ENCODE data around the gene IL33.

IL33 gene

GRCh38 chr9:6219040-6219439 is 3.4 kb downstream of the IL33 start:
- H3K36me3 ChIP-seq (ENCODE audit: control insufficient read depth in 1 of 2, insufficient read depth in 2 of 2, low read depth in 1 of 2, low read length in 2 of 2), result no peaks in the 10 kb centered on the region
- H3K4me1 ChIP-seq (ENCODE audit: control insufficient read depth, insufficient read depth, low read depth, low read length), result no peaks in the 10 kb centered on the region
- 97% methylated on average over 3 of the region's 4 CpGs for WGBS
- no peak for DNase-seq
- H3K4ac ChIP-seq (ENCODE audit: low read depth in 1 of 2, low read length in 2 of 2), result no peak overlapping the region
- no peak overlapping the region for H3K14ac ChIP-seq (ENCODE audit: low read length in 2 of 2)
- no peak overlapping the region for H3K4me2 ChIP-seq (ENCODE audit: low read length, poor library complexity, severe bottlenecking)
- H2BK5ac ChIP-seq (ENCODE audit: low read depth, low read length, poor library complexity, severe bottlenecking), result no peak overlapping the region
- no peak overlapping the region for H3K4me3 ChIP-seq (ENCODE audit: insufficient read depth in 1 of 2, low read depth in 1 of 2, low read length in 2 of 2)
- no peak overlapping the region for H2BK15ac ChIP-seq (ENCODE audit: low read depth, poor library complexity, severe bottlenecking)
- no peak overlapping the region for H4K8ac ChIP-seq (ENCODE audit: low read length)
- H3K9me3 ChIP-seq (ENCODE audit: control insufficient read depth, low read length), result no peaks in the 10 kb centered on the region
- H3K27ac ChIP-seq (ENCODE audit: low read length, poor library complexity, severe bottlenecking), result no peak overlapping the region
- no peak overlapping the region for H3K18ac ChIP-seq (ENCODE audit: low read depth in 1 of 2, low read length in 2 of 2)
- H2AK5ac ChIP-seq (ENCODE audit: low read length, severe bottlenecking), result no peak overlapping the region
- no peak overlapping the region for H4K91ac ChIP-seq (ENCODE audit: low read length)
- H2BK120ac ChIP-seq (ENCODE audit: low read depth, low read length), result no peak overlapping the region
- no peak overlapping the region for H2AFZ ChIP-seq (ENCODE audit: low read depth, low read length)
- H3K27me3 ChIP-seq (ENCODE audit: control insufficient read depth in 1 of 2, insufficient read depth in 1 of 2, low read length in 2 of 2), result peaks cover 0 to 3% of the 10 kb centered on the region in 2 experiments
- H2BK12ac ChIP-seq (ENCODE audit: low read length in 2 of 2), result no peak overlapping the region
- no peaks in the 10 kb centered on the region for H3K79me1 ChIP-seq (replicated peaks; ENCODE audit: low read length, poor library complexity, severe bottlenecking)
- H3K9ac ChIP-seq (ENCODE audit: low read length), result no peak overlapping the region
- H3K23ac ChIP-seq (ENCODE audit: low read length in 2 of 2), result no peak overlapping the region

DNA sequence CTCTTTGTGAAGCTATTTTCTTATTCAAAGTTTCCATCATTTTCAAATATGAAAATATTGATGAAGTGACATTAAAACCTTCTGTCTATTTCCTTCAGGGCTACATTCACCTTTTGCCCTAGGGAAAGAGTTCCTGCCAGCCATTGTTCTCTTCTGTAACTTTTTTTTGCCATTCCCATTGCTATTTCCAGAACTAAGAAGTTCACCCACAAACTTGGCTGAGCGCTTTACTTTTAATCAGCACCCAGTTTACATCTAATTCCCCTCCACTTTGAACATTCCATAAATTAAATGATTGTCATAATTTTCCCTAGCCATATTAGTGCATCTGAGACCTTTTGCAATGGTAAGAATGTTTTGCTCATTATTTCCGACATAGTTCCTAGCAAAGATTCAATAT is 4.4 kb downstream of the IL33 start:
- H3K14ac ChIP-seq (ENCODE audit: low read length in 2 of 2), result no peak overlapping the region
- H2BK5ac ChIP-seq (ENCODE audit: low read depth, low read length, poor library complexity, severe bottlenecking), result no peak overlapping the region
- peaks cover 0 to 3% of the 10 kb centered on the region in 2 experiments for H3K27me3 ChIP-seq (ENCODE audit: control insufficient read depth in 1 of 2, insufficient read depth in 1 of 2, low read length in 2 of 2)
- no peak for DNase-seq
- 100% methylated on average over 1 of the region's 2 CpGs for WGBS
- no peak overlapping the region for H2BK120ac ChIP-seq (ENCODE audit: low read depth, low read length)
- H2AK5ac ChIP-seq (ENCODE audit: low read length, severe bottlenecking), result no peak overlapping the region
- H2BK15ac ChIP-seq (ENCODE audit: low read depth, poor library complexity, severe bottlenecking), result no peak overlapping the region
- H4K8ac ChIP-seq (ENCODE audit: low read length), result no peak overlapping the region
- H3K36me3 ChIP-seq (ENCODE audit: control insufficient read depth in 1 of 2, insufficient read depth in 2 of 2, low read depth in 1 of 2, low read length in 2 of 2), result no peaks in the 10 kb centered on the region
- no peaks in the 10 kb centered on the region for H3K9me3 ChIP-seq (ENCODE audit: control insufficient read depth, low read length)
- no peaks in the 10 kb centered on the region for H3K79me1 ChIP-seq (replicated peaks; ENCODE audit: low read length, poor library complexity, severe bottlenecking)
- H3K4ac ChIP-seq (ENCODE audit: low read depth in 1 of 2, low read length in 2 of 2), result no peak overlapping the region
- no peak overlapping the region for H2AFZ ChIP-seq (ENCODE audit: low read depth, low read length)
- no peak overlapping the region for H4K91ac ChIP-seq (ENCODE audit: low read length)
- H3K9ac ChIP-seq (ENCODE audit: low read length), result peak overlapping the region; percentile 0
- no peak overlapping the region for H3K4me2 ChIP-seq (ENCODE audit: low read length, poor library complexity, severe bottlenecking)
- H2BK12ac ChIP-seq (ENCODE audit: low read length in 2 of 2), result no peak overlapping the region
- H3K4me3 ChIP-seq (ENCODE audit: insufficient read depth in 1 of 2, low read depth in 1 of 2, low read length in 2 of 2), result no peak overlapping the region
- H3K18ac ChIP-seq (ENCODE audit: low read depth in 1 of 2, low read length in 2 of 2), result no peak overlapping the region
- H3K23ac ChIP-seq (ENCODE audit: low read length in 2 of 2), result no peak overlapping the region
- H3K27ac ChIP-seq (ENCODE audit: low read length, poor library complexity, severe bottlenecking), result no peak overlapping the region
- H3K4me1 ChIP-seq (ENCODE audit: control insufficient read depth, insufficient read depth, low read depth, low read length), result no peaks in the 10 kb centered on the region

- Histone ChIP-seq H3K4me3 (ENCODE audit: insufficient read depth in 1 of 2, low read depth in 1 of 2, low read length in 2 of 2) (no peak overlapping the region), H3K14ac (ENCODE audit: low read length in 2 of 2) (no peak overlapping the region), H3K4ac (ENCODE audit: low read depth in 1 of 2, low read length in 2 of 2) (no peak overlapping the region), H3K36me3 (ENCODE audit: control insufficient read depth in 1 of 2, insufficient read depth in 2 of 2, low read depth in 1 of 2, low read length in 2 of 2) (no peaks in the 10 kb centered on the region), H3K27ac (ENCODE audit: low read length, poor library complexity, severe bottlenecking) (no peak overlapping the region), H2BK5ac (ENCODE audit: low read depth, low read length, poor library complexity, severe bottlenecking) (no peak overlapping the region), H2AFZ (ENCODE audit: low read depth, low read length) (no peak overlapping the region), H2BK15ac (ENCODE audit: low read depth, poor library complexity, severe bottlenecking) (no peak overlapping the region), H3K4me1 (ENCODE audit: control insufficient read depth, insufficient read depth, low read depth, low read length) (no peaks in the 10 kb centered on the region), H4K91ac (ENCODE audit: low read length) (no peak overlapping the region), H3K79me1 (replicated peaks; ENCODE audit: low read length, poor library complexity, severe bottlenecking) (no peaks in the 10 kb centered on the region), H2AK5ac (ENCODE audit: low read length, severe bottlenecking) (no peak overlapping the region), H3K4me2 (ENCODE audit: low read length, poor library complexity, severe bottlenecking) (no peak overlapping the region), H3K18ac (ENCODE audit: low read depth in 1 of 2, low read length in 2 of 2) (no peak overlapping the region), H3K9ac (ENCODE audit: low read length) (no peak overlapping the region), H3K27me3 (ENCODE audit: control insufficient read depth in 1 of 2, insufficient read depth in 1 of 2, low read length in 2 of 2) (peaks cover 0 to 13% of the 10 kb centered on the region in 2 experiments), H3K23ac (ENCODE audit: low read length in 2 of 2) (no peak overlapping the region), H2BK12ac (ENCODE audit: low read length in 2 of 2) (no peak overlapping the region), H3K9me3 (ENCODE audit: control insufficient read depth, low read length) (no peaks in the 10 kb centered on the region), H2BK120ac (ENCODE audit: low read depth, low read length) (no peak overlapping the region), H4K8ac (ENCODE audit: low read length) (no peak overlapping the region)
- 100% methylated on average over 1 of the region's 1 CpG for WGBS
- DNase-seq, result no peak
Measured at GRCh38 chr9:6224393-6225154, 9.0 kb downstream of the IL33 start.

- Histone ChIP-seq H3K18ac (ENCODE audit: low read depth in 1 of 2, low read length in 2 of 2) (no peak overlapping the region), H2AFZ (ENCODE audit: low read depth, low read length) (no peak overlapping the region)
Measured at GRCh38 chr9:6226696-6227095, 11.1 kb downstream of the IL33 start.

More at GRCh38 chr9:6226696-6227095, 11.1 kb downstream of the IL33 start:
- Histone ChIP-seq H2BK120ac (ENCODE audit: low read depth, low read length) (no peak overlapping the region), H2BK12ac (ENCODE audit: low read length in 2 of 2) (no peak overlapping the region), H4K91ac (ENCODE audit: low read length) (no peak overlapping the region), H3K27ac (ENCODE audit: low read length, poor library complexity, severe bottlenecking) (no peak overlapping the region), H2AK5ac (ENCODE audit: low read length, severe bottlenecking) (no peak overlapping the region), H2BK15ac (ENCODE audit: low read depth, poor library complexity, severe bottlenecking) (no peak overlapping the region), H3K27me3 (ENCODE audit: control insufficient read depth in 1 of 2, insufficient read depth in 1 of 2, low read length in 2 of 2) (peaks cover 0 to 17% of the 10 kb centered on the region in 2 experiments), H2BK5ac (ENCODE audit: low read depth, low read length, poor library complexity, severe bottlenecking) (no peak overlapping the region), H3K9ac (ENCODE audit: low read length) (peak overlapping the region; percentile 15), H3K4me3 (ENCODE audit: insufficient read depth in 1 of 2, low read depth in 1 of 2, low read length in 2 of 2) (no peak overlapping the region), H3K79me1 (replicated peaks; ENCODE audit: low read length, poor library complexity, severe bottlenecking) (no peaks in the 10 kb centered on the region), H4K8ac (ENCODE audit: low read length) (no peak overlapping the region), H3K4me1 (ENCODE audit: control insufficient read depth, insufficient read depth, low read depth, low read length) (no peaks in the 10 kb centered on the region), H3K9me3 (ENCODE audit: control insufficient read depth, low read length) (no peaks in the 10 kb centered on the region), H3K4me2 (ENCODE audit: low read length, poor library complexity, severe bottlenecking) (no peak overlapping the region), H3K14ac (ENCODE audit: low read length in 2 of 2) (no peak overlapping the region), H3K36me3 (ENCODE audit: control insufficient read depth in 1 of 2, insufficient read depth in 2 of 2, low read depth in 1 of 2, low read length in 2 of 2) (no peaks in the 10 kb centered on the region), H3K23ac (ENCODE audit: low read length in 2 of 2) (no peak overlapping the region), H3K4ac (ENCODE audit: low read depth in 1 of 2, low read length in 2 of 2) (no peak overlapping the region)
- no peak for DNase-seq
- 40% methylated on average over 1 of the region's 1 CpG for WGBS
